Measurements from ENCODE around the gene G6PC3. TPM values are rescaled to one million over a fixed set of nuclear protein-coding genes. Genes with fewer than 3 reads are reported as not detected.

The G6PC3 gene
- total RNA-seq, 1 donor from 2014 or later, result 51.2 TPM

DNA sequence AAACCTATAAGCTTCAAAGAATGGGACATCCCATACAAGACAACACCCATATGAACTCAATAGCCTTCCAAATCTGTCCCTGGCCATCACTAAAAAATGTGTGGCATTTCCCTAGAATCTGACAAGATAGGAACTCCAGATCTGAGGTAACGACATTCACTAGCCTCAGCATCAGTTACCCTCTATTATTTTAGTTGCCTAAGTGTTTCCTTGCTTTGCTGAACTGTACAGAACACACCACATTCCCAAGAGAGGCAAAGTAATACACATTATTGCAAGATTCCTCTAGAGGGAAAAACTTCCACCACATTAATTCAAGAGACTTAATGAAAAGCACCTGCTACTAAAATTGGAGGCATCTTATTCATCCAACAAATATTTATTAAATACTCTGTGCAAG lies 9.1 kb upstream of the G6PC3 start:
- no peaks in the 10 kb centered on the region for H3K36me3 Mint-ChIP-seq (ENCODE audit: unreplicated experiment)
- peaks cover 2% of the 10 kb centered on the region for H3K27me3 Mint-ChIP-seq (ENCODE audit: unreplicated experiment)
- no peaks in the 10 kb centered on the region for H3K9me3 Mint-ChIP-seq (ENCODE audit: unreplicated experiment)
- TF ChIP-seq, protein P1, sequence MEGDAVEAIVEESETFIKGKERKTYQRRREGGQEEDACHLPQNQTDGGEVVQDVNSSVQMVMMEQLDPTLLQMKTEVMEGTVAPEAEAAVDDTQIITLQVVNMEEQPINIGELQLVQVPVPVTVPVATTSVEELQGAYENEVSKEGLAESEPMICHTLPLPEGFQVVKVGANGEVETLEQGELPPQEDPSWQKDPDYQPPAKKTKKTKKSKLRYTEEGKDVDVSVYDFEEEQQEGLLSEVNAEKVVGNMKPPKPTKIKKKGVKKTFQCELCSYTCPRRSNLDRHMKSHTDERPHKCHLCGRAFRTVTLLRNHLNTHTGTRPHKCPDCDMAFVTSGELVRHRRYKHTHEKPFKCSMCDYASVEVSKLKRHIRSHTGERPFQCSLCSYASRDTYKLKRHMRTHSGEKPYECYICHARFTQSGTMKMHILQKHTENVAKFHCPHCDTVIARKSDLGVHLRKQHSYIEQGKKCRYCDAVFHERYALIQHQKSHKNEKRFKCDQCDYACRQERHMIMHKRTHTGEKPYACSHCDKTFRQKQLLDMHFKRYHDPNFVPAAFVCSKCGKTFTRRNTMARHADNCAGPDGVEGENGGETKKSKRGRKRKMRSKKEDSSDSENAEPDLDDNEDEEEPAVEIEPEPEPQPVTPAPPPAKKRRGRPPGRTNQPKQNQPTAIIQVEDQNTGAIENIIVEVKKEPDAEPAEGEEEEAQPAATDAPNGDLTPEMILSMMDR (IDR thresholded peaks at IDR 0.05; ENCODE audit: partially characterized antibody, unreplicated experiment), result no peak
- H3K4me3 Mint-ChIP-seq (ENCODE audit: unreplicated experiment), result no peak overlapping the region
- no peak for DNase-seq
- H3K27ac Mint-ChIP-seq (ENCODE audit: unreplicated experiment), result no peak overlapping the region
- H3K4me1 Mint-ChIP-seq (ENCODE audit: low read depth, unreplicated experiment), result peaks cover 5% of the 10 kb centered on the region

- Mint-ChIP-seq H3K4me3 (ENCODE audit: unreplicated experiment) (no peak overlapping the region), H3K27me3 (ENCODE audit: unreplicated experiment) (peaks cover 2% of the 10 kb centered on the region), H3K36me3 (ENCODE audit: unreplicated experiment) (no peaks in the 10 kb centered on the region), H3K9me3 (ENCODE audit: unreplicated experiment) (no peaks in the 10 kb centered on the region), H3K4me1 (ENCODE audit: low read depth, unreplicated experiment) (peaks cover 5% of the 10 kb centered on the region), H3K27ac (ENCODE audit: unreplicated experiment) (no peak overlapping the region)
- TF ChIP-seq, protein P1 (IDR thresholded peaks at IDR 0.05; ENCODE audit: partially characterized antibody, unreplicated experiment), result no peak
- DNase-seq, result no peak
Observed at GRCh38 chr17:44062871-44063270, 7.7 kb upstream of the G6PC3 start.

DNA sequence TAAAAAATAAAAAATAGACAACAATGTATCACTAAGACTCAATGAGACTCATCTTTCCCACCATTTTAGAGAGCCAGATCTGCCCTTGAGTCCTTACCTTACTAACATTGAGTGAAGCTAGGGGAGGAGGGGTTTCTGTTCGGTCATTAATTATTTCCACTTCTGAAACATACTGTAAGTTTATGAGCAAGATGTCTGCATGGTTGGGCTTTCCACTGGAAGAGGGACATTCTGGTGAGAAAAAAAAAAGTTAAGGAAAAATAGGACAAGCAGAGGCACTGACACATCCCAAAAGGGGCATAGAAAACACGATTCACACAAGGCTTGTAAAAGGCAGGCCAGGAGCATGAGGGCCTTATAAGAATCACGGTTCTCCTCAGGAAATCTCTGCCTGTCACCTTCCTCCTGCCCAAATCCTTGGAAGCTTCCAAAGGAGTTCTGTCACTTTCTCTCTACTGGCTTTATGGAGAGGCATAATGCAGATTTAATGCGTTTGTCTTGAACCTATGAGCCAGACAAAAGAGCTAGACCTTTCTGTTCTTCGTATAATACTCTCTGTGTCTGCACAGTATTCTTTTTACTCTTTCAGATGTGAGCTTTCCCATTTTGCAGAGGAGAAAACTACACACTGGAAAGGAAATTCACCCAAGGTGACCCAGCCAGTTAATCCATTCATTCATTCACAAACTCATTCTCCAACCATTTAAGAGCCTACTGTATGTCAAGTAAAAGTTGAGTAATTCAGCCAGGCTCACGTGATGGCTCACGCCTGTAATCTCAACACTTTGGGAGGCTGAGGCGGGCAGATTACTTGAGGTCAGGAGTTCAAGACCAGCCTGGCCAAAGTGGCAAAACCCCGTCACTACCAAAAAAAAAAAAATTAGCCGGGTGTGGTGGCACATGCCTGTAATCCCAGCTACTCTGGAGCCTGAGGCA lies 6.6 kb upstream of the G6PC3 start:
- H3K4me1 Mint-ChIP-seq (ENCODE audit: low read depth, unreplicated experiment), result peaks cover 5% of the 10 kb centered on the region
- no peak overlapping the region for H3K4me3 Mint-ChIP-seq (ENCODE audit: unreplicated experiment)
- no peaks in the 10 kb centered on the region for H3K36me3 Mint-ChIP-seq (ENCODE audit: unreplicated experiment)
- TF ChIP-seq, protein P1 (IDR thresholded peaks at IDR 0.05; ENCODE audit: partially characterized antibody, unreplicated experiment), result no peak
- peaks cover 4% of the 10 kb centered on the region for H3K27me3 Mint-ChIP-seq (ENCODE audit: unreplicated experiment)
- H3K9me3 Mint-ChIP-seq (ENCODE audit: unreplicated experiment), result peaks cover 3% of the 10 kb centered on the region
- no peak for DNase-seq
- peak overlapping the region; percentile 67 for H3K27ac Mint-ChIP-seq (ENCODE audit: unreplicated experiment)

GRCh38 chr17:44065668-44066203 lies 4.8 kb upstream of the G6PC3 start:
- peak overlapping the region; percentile 97 for H3K4me3 Mint-ChIP-seq (ENCODE audit: unreplicated experiment)

More at GRCh38 chr17:44065668-44066203, 4.8 kb upstream of the G6PC3 start:
- peak overlapping the region; percentile 79 for H3K27ac Mint-ChIP-seq (ENCODE audit: unreplicated experiment)
- TF ChIP-seq, protein P1 (IDR thresholded peaks at IDR 0.05; ENCODE audit: partially characterized antibody, unreplicated experiment), result no peak
- H3K9me3 Mint-ChIP-seq (ENCODE audit: unreplicated experiment), result peaks cover 8% of the 10 kb centered on the region
- H3K36me3 Mint-ChIP-seq (ENCODE audit: unreplicated experiment), result no peaks in the 10 kb centered on the region
- H3K27me3 Mint-ChIP-seq (ENCODE audit: unreplicated experiment), result peaks cover 4% of the 10 kb centered on the region
- H3K4me1 Mint-ChIP-seq (ENCODE audit: low read depth, unreplicated experiment), result peaks cover 9% of the 10 kb centered on the region
- DNase-seq, result no peak
